Right lobe of liver (tissue), 6 donors: ENCODE data around the gene ITGB1BP2. TPM values are rescaled to one million over a fixed set of nuclear protein-coding genes. Genes with fewer than 3 reads are reported as not detected.
A peak's percentile ranks its signal among the peaks of the same experiment; 100 is the strongest.

Source experiments
- ATAC-seq, 4 donors: fragments of 200-7000 bp; cut with Tn5 transposase; one replicate each; pipeline ENCODE4 v1.9.1; 2020; ENCODE audit warnings: mild to moderate bottlenecking in 4 of 4, moderate library complexity in 4 of 4
- DNase-seq, 3 donors: peaks; one replicate each; pipeline ENCODE4 v3.0.0-alpha.2; 2020
- H3K27ac ChIP-seq, 3 donors: fragments of 200-600 bp; one replicate each; pipeline ENCODE4 v1.8.0; 2022
- H3K27me3 ChIP-seq, 2 donors: fragments of 200-600 bp; one replicate each; pipeline ENCODE4 v1.8.0; 2022
- H3K36me3 ChIP-seq, 4 donors: fragments of 200-600 bp; sonication (generic) in 1 of 4; one replicate each; pipeline versions ENCODE4 v1.5.1 to v1.8.0; 2017 to 2022; ENCODE audit warnings: control low read depth in 1 of 4
- H3K4me1 ChIP-seq, 4 donors: fragments of 200-600 bp; sonication (generic) in 1 of 4; one replicate each; pipeline versions ENCODE4 v1.5.1 to v1.8.0; 2017 to 2022; ENCODE audit warnings: control low read depth in 1 of 4
- H3K4me3 ChIP-seq, 3 donors: fragments of 200-600 bp; one replicate each; pipeline ENCODE4 v1.8.0; 2022
- H3K9me3 ChIP-seq, 4 donors: fragments of 200-600 bp; sonication (generic) in 1 of 4; one replicate each; pipeline versions ENCODE4 v1.5.1 to v1.8.0; 2017 to 2022; ENCODE audit warnings: control low read depth in 1 of 4
- POLR2A ChIP-seq: fragments of 450-650 bp; IDR thresholded peaks from one replicate; pipeline ENCODE4 v1.6.1; 2017; ENCODE audit warnings: antibody characterized with exemption, mild to moderate bottlenecking
- whole genome bisulfite sequencing: methylation state at CpG from one replicate; pipeline ENCODE4 v1.1.6; 2018; ENCODE audit warnings: low coverage, low lambda C conversion rate; ENCODE audit not compliant: insufficient coverage; ENCODE audit errors: missing lambda C conversion rate; 5-methylcytosine and 5-hydroxymethylcytosine counted together
- intact Hi-C, 2 donors: fragments of 100-400 bp; cut with DNase I; formaldehyde crosslinking; loops; one replicate each; pipeline versions ENCODE4 v1.11.2 to v1.14.1; 2022
- total RNA-seq, 6 experiments: library from RNA; depleted of rRNA in 2 of 6; stranded (reverse); fragments of >200 nt in 2 of 6; fragmentation: NEBNext Ultra II Directional in 3 of 6; extraction: Animal tissue kit (Norgen Biotek cat#: 25700) in 3 of 6; gene quantifications; one replicate each; pipeline versions ENCODE4 v1.1.0 to v1.2.4, GENCODE V29; 2016 to 2023
- TF ChIP-seq, protein P1 (sequence below), 4 donors: fragments of 200-600 bp in 3 of 4; fragments of 450-650 bp in 1 of 4; IDR thresholded peaks; one replicate each; pipeline versions ENCODE4 v1.5.1 to v1.8.0; 2016 to 2022; ENCODE audit warnings: antibody characterized with exemption in 4 of 4, mild to moderate bottlenecking in 2 of 4
- donor health status: DM: no; HTN: yes; CAD: no.
- donor health status: DM: no; HTN: no; CAD: no.
- donor health status: DM: no; HTN: no; CAD: no.
- donor health status: DM: no; HTN: yes; CAD: no.
- donor health status: DM: no; HTN: yes; CAD: no.

The ITGB1BP2 gene
- total RNA-seq, 6 experiments from 2014 or later: 0.31 to 0.92 (median 0.66) TPM

DNA sequence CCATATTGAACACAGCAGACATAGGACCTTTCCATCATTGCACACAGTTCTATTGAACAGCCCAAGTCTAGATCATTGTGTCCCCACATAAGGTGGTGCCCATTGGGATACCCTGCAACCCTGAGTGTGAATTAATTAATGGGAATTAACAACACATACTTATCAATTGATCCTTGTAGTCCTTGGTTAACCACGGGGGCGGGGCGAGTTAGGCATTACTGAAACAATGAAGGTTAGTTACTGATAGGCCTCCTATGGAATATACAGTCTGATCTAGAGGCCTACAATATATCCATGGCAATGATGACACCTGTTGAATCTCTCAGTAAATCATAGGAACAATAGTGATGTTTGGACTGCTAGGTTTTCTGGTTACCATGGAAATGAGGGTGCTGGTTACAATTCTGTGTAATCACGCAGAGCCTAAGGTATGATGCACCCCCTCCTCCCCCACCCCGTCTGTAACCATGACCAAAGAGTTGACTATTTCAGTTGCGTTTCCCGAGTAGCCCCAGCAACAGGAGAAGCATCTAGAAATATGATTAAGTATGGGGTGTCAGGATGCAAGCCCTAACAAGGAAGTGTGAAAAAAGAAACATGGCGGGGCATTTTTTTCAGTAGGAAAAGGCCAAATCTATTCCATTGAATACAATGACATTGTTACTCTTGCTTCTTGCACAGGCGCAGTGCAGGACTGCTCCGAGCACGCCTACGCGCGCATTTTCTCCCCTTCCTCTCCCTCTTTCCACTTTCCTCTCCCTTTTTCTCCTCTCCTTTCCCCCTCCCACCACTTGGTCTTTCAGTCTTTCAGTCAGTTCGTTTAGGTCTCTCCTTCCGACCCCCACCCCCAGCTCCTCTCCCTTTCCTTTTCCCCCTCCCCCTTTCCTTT lies 18.8 kb upstream of the ITGB1BP2 start:
- intact Hi-C loops: no loop called here
- Histone ChIP-seq H3K9me3 (no peaks in the 10 kb centered on the region), H3K4me1 (no peaks in the 10 kb centered on the region), H3K36me3 (no peaks in the 10 kb centered on the region), H3K27ac (peak overlapping the region; percentile 69 to 81 (median 76)), H3K4me3 (peak overlapping the region; percentile 29 to 70 (median 70)), H3K27me3 (no peaks in the 10 kb centered on the region)
- TF ChIP-seq, protein P1, sequence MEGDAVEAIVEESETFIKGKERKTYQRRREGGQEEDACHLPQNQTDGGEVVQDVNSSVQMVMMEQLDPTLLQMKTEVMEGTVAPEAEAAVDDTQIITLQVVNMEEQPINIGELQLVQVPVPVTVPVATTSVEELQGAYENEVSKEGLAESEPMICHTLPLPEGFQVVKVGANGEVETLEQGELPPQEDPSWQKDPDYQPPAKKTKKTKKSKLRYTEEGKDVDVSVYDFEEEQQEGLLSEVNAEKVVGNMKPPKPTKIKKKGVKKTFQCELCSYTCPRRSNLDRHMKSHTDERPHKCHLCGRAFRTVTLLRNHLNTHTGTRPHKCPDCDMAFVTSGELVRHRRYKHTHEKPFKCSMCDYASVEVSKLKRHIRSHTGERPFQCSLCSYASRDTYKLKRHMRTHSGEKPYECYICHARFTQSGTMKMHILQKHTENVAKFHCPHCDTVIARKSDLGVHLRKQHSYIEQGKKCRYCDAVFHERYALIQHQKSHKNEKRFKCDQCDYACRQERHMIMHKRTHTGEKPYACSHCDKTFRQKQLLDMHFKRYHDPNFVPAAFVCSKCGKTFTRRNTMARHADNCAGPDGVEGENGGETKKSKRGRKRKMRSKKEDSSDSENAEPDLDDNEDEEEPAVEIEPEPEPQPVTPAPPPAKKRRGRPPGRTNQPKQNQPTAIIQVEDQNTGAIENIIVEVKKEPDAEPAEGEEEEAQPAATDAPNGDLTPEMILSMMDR (IDR thresholded peaks at IDR 0.05): no peak
- TF ChIP-seq POLR2A: no peak
- ATAC-seq (peak; percentile 64 to 76 (median 72)), DNase-seq (no peak)
- WGBS: 46% methylated on average over 14 of the region's 16 CpGs

DNA sequence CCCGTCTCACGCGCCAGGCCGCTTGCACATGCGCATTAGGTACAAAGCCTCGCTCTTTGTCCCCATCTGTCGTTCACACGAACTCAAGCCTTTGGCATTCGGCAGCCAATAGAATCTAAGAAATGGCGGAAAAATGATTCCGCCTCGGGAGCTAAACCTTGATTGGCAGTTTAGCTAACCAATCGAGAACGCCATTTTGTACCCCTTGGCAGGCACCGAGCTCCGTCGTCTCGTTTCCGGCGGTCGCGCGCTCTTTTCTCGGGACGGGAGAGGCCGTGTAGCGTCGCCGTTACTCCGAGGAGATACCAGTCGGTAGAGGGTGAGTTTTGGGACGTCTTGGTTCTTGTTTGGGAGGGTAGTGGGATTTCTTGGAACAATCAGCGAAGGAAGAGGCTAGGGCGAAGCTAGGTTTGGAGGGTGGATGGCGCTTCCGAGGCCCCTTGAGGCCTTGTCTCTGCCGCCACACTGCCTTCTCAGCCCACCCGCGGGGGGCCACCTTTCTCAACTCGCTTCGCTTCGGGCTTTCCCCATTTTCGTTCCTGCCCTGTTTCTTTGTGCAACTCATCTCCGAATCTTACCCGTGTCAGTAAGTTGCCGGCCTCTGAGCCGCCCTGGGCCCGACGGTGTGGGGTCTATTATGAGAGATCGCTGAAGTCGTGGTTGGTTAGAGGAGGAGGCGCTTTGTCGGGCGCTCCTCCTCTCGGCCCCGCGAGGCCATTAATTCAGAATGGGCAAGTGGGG lies 18.0 kb upstream of the ITGB1BP2 start, which contains the start of gene NONO:
Gene NONO (plus strand): TSS at position 233 of the 741 bp plus-strand sequence. CDS start 7,003 bp downstream, outside the sequence.
- Histone ChIP-seq H3K36me3 (no peaks in the 10 kb centered on the region), H3K4me1 (no peaks in the 10 kb centered on the region), H3K27me3 (no peaks in the 10 kb centered on the region), H3K27ac (peak within 1 kb of the TSS; percentile 83 to 85 (median 84)), H3K9me3 (no peaks in the 10 kb centered on the region), H3K4me3 (peak within 1 kb of the TSS; percentile 45 to 70 (median 70))
- peak; percentile 91 to 94 (median 92) for ATAC-seq
- intact Hi-C loops: no loop called here
- peak; percentile 79 to 90 (median 81) for DNase-seq
- peak; percentile 74 for TF ChIP-seq POLR2A
- TF ChIP-seq, protein P1 (IDR thresholded peaks at IDR 0.05): peak in 1 of 4 donors; percentile 4
- 35% methylated on average over 55 of the region's 57 CpGs for WGBS

DNA sequence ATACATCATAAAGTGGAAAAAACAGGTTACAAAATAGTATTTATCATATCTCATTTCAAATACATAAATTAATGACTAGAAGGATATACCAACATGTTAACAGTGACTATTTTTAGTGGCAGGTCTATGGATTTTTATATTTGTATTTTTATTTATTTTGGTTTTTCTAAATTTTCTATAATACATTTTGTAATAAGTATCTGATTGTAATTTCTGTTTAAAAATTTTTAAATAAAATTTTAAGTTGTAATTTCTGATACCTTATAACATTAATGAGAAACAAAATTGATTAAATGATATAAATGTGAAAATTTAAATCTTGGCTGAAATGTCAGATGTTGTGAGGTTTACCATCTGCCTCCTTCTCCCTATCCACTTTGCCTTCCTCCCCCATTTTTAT lies 15.6 kb upstream of the ITGB1BP2 start:
- no peaks in the 10 kb centered on the region for H3K27me3 ChIP-seq
- peaks cover 0 to 4% (median 1%) of the 10 kb centered on the region in 4 donors for H3K36me3 ChIP-seq
- no peak overlapping the region for H3K27ac ChIP-seq
- no peaks in the 10 kb centered on the region for H3K4me1 ChIP-seq
- intact Hi-C loops: no loop called here
- H3K4me3 ChIP-seq: no peak overlapping the region
- TF ChIP-seq, protein P1 (IDR thresholded peaks at IDR 0.05): no peak
- no peak for TF ChIP-seq POLR2A
- DNase-seq (no peak), ATAC-seq (no peak)
- no peaks in the 10 kb centered on the region for H3K9me3 ChIP-seq

DNA sequence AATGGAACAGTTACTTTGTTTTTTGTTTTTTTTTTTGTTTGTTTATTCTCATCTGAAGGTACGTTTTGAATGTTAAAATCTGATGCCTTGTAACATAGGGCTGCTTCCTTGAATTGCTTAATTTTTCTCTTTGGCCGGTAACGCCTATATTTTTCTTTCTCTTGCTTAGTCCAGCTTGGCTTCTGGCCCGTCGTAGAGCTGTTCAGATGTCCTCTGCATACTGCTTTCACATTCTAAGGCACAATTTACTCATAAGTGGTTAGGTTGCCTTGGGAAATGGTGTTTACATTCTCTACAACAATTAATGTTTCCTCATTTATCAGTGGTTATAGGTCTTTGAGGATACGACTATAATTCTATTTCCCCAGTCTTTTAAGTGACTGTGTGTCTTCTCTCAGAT lies 10.2 kb upstream of the ITGB1BP2 start:
- 63% methylated on average over 6 of the region's 6 CpGs for WGBS
- peaks cover 0 to 55% (median 17%) of the 10 kb centered on the region in 4 donors for H3K36me3 ChIP-seq

More for the DNA sequence above, 10.2 kb upstream of the ITGB1BP2 start:
- H3K27me3 ChIP-seq: no peaks in the 10 kb centered on the region
- no peak for TF ChIP-seq POLR2A
- TF ChIP-seq, protein P1 (IDR thresholded peaks at IDR 0.05): no peak
- no peak for DNase-seq
- H3K9me3 ChIP-seq: no peaks in the 10 kb centered on the region
- peak in 1 of 4 donors; percentile 39 for ATAC-seq
- H3K27ac ChIP-seq: no peak overlapping the region
- intact Hi-C loops: no loop called here
- H3K4me3 ChIP-seq: no peak overlapping the region
- no peaks in the 10 kb centered on the region for H3K4me1 ChIP-seq
